Stimulated activated CD8-positive, alpha-beta memory T cell treated with anti-CD3 and anti-CD28 coated beads, Interleukin-2, amount 100 ng/mL, for 1 hour (primary cell): ENCODE data around the gene ANKFN1.

ENCODE experiments used
- DNase-seq, 2 donors: peaks; one replicate each; pipeline ENCODE4 v3.0.0-alpha.2; 2020; ENCODE audit warnings: low read depth in 2 of 2

Gene ANKFN1

DNA sequence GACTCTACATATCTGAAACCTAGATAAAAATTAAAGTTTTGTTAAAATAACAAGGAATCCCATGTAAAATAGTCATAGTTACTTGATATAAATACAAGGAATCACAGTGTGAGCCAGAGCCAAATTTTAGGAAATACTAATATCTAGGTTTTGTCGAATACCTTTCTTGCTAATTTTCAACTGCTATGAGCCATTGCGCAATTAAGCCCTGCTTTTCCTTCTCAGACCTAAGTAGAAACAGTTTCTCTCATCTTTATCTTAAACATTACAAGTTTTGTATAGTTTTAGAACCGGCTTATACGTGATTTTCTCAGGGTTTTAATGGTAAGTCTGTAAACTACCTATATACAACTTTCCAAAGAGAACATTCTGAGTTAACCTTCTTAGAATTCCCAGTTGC, 282.9 kb downstream of the ANKFN1 start:
- DNase-seq, result no peak

DNA sequence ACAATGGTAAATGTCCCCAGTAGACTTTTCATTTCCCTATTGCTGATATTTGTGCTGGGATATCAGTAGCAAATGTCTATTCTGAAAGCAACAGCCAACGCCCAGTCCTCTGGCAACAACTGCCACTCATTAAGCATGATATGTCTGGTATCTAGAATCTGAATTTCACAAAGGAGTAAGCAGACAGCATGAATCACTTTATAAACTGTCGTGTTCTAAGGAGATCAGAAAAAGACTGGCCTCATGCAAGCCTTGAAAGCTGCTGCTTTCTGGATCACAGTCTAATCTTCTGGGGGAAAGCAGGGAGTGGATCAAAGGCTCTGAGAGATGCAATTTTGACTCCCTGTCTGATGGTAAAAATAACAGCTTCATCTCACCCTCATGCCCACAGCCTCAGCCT, 287.1 kb downstream of the ANKFN1 start:
- no peak for DNase-seq

DNA sequence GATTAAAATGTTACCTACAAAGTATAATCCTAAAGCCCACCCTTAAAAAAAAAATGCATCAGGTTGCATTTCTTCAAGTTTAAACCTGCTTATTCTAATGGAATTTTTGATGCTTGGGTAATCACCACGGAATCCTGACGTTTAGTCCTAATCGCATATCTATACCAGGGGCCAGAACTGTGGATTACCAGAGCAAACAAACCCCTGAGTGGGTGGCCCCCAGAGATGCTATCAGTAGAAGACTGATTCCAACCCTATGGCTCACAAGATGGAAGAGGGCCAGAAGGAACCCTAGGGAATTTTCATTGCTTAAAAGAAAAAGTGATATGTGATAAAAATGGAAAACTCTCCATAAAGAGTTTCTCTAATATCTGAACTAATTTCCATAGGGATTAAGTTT, 288.0 kb downstream of the ANKFN1 start:
- no peak for DNase-seq

DNA sequence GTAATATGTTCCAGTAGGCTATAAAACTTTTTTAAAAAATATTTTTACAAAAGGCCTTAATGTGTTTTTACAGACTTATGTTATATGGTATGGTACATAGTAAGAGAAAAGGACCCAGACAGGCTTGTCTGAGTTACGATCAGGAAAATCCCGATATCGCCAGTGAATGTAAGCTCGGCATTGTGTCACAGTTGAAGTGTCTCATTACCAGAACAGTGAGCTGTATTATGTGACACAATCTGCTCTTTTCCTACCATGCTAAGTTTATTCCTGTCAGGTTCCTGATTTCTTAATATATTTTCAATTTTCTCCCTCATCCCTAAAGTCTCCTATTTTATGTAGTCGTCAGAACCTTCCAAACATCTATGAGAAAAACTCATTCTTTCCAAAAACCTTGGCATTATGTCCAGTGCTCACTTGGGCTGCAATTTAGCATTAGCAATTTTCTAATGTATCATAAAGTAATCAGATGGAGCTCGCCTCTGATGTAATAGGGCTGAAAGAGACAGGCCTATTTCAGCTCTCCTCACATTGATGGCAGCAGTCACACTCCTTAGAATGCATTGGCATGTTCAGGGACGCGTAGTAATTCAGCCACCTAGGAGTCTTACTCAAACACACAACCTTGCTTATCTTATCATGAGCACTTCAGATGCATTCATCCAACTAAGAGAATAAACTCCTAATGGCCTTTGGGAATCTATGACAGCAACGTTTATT, 292.6 kb downstream of the ANKFN1 start:
- DNase-seq, result no peak

DNA sequence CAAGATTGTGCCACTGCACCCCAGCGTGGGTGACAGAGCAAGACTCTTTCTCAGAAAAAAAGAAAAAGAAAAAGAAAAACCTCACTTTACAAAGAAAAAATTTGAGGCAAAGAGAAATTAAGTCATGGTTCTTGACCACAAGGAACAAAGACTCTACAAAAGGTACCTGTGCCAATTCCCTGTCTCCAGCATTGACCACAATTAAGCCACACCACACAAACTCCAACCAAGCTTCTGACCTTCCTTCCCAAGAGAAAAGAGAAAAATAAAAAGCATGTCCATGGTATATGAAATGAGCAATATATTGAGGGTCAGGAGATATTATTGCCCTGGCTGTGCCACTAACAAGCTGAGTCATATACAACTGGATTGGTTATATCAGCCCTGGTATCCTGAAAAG, 293.9 kb downstream of the ANKFN1 start:
- no peak for DNase-seq

DNA sequence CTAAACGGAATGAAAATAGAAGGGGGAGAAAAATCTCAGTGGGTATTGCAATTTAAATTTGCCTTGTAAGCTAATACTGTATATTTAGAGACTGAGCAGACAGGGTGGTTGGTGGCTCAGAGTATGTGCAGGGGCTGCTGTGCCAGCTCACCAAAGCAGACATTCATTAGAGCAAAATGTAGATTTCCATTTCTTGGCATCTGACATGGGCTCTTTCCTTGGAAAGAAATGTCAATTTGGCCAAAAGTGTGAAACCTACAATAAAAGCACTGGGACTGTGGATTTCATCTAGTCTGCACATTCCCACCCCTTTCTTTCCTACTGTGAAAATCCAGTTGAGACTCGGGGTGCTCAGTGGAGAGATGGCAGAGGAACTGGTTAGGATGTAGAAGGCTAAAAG, 295.1 kb downstream of the ANKFN1 start:
- DNase-seq, result no peak

DNA sequence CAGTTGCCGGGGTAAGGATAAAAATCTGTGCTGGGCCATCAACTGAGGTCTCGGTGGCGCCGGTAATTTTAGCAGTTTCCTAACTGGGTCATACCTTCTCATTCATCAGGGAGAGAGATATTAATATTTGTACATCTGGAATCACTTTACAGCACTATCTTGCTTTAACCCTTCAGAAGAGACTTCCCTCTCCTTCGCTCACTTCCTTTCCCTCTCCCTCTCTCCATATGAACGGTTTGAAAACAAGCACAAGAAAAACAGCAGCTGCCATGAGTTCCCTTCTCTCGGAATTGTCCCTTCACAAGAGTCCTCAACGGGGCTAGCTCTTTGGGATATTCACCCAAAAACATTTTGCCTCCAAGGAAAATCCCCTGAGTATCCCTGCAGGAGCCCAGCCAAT, 295.9 kb downstream of the ANKFN1 start:
- no peak for DNase-seq

DNA sequence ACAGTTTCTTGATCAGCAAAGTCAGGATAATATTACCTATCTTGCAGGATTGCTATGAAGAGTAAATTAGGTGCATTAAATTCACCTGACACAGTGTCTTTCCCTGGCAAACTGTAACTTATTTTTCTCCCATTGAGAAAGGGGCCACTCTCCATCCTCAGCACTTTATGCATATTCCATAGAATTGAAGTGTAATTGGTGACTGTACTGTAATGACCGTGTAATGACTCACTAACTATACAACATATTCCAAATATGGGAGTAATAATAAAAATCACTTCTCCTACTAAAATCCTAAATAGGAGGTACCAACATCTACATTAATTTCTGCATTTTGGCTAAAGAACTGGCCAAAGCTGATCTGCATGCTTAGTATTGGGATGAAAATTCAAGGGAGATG, 298.4 kb downstream of the ANKFN1 start:
- no peak for DNase-seq

DNA sequence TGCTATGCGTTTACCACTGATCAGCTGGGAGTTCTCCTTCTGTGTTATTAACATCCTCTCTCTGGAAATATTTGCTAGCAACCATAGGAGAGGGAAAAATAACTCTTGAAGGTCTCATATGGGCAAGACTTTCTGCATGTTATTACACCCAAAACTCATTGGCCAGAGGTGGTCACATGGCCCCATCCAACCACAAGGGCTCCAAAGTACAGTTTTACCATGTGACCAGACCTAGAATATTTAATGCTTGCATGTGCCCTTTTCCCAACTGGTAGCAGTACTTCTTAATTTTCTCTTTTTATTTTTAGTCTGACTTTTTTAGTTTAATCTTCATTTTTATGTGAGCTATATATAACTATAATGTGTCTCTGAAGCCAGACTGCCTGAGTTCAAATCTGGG, 299.2 kb downstream of the ANKFN1 start:
- DNase-seq, result no peak

DNA sequence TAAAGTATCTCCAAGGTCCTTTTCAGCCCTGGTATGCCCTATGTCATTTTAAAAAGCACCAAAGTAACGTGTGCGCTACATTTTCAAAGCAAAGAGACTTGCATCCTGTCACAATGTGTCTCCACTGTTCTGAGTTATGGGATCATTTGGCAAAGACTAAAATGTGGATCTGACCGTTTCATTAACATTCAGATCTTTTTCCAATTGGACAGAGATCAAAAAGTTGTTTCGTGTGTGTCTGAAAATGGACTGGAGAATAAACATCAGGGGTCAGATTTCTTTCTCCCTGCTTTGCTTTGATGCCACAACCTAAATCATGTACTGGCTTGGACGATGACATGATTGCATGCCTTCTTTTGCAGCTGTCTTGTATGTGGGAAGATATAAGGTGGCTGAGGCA, 304.2 kb downstream of the ANKFN1 start:
- no peak for DNase-seq

DNA sequence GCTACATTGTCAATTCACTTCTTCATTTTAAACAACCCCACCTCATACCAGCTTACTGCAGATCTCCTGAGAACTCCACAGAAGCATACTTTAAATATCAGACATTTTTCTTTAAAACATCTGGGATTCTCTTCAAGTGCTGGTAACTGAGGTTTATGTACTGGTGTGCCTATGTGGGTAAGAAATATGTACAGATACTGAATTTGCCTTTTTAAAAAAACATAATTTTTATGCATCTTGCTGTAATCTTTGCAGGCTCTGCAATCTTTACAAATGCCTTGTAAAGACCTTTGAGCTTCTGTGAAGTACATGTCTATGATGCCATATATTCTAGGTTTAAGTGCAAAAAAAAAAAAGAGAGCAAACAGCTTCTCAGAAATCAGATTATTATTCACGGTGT, 312.6 kb downstream of the ANKFN1 start:
- no peak for DNase-seq

DNA sequence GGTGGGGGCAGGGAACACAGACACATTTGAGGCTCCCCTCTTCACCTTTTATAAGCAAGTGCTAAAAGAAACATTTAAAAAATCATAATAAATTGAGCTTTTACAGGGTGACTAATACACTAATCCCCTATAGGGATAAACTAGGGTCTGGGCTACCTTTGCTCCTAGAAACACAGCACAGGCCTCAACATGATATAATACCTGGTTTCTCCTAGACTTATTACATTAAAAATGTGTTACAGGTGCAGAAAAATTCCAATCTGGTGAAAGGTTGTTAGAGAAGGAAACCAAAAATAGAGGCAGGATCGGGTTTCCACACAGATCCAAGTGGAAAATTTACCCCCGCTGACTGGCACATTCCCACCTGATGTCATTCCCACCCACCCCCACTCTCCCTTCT, 315.6 kb downstream of the ANKFN1 start:
- DNase-seq, result no peak

DNA sequence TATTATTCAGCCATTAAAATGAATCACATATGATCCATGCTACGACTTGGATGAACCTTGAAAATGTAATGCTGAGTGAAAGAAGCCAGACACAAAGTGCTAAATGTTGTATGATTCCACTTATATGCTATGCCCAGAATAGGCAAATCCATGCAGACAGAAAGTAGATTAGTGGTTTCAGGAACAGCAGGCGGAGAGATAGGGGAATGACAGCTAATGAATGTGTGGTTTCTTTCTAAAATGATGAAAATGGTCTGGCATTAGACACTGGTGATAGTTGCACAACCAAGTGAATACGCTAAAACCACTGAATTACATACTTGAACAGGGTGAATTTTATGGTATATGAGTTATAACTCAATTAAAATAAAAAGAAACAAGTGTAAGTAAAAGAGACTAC, 318.4 kb downstream of the ANKFN1 start:
- no peak for DNase-seq

DNA sequence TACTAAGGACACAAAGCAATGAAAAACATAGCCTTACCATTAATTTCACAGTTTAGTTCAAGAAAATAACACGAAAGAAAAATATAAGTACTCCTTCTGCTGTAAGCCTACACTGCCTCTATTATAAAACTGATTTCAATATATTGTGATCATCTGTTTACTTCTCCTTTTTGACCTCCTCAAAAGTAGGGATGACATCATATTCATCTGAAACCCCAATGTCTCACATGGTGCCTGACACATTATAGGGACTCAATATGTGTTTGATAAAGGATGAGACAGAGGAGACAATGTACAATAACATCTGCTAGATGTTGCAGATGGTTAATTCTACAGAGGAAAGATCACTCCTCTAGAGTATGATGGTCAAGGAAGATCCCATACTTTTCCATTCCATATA, 321.8 kb downstream of the ANKFN1 start:
- DNase-seq, result no peak

DNA sequence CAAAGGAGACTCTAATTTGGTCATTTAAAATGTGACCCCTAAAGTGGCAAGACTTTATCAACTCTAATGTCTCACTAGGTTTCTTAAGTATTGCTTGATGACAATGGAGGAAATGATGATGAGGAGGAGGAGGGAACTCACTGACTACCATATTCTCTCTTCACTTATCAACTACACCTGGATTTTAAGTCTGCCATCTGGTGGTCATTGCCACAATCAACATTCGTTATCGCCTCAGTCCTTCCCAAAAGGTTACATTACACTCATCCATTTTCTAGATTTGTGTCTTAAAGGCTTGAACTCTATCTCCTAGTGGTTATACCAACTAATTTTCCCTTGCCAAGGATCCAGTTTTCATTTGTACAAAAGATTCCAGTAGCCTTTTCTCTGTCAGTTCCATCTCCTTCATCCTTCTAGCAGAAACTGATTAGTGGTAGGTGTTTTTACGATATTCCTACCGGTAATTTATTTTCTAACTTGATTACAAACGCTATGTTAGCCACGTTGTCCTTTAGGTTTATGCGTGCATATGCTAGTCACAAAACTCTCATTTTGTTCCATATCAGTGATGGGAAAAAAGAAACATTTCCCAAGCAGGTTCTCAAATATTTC, 325.7 kb downstream of the ANKFN1 start:
- no peak for DNase-seq

DNA sequence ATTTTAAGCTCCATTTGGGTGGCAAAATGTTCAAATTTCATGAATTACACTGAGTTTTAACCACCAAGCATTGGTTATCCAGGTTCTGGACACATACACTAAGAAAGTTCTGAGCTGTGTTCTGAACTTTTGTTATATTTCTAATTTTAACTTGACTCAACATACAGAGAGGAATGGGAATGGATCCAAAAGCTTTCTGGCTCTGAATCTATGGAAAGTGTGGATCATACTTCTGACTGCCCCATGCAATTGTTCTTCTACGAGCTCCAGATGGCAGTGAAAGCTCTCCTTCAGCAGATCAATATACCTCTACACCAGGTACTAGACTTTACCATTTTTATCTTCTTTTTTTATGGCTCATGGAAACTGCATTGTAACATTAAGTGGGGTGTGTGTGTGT, 327.2 kb downstream of the ANKFN1 start:
- no peak for DNase-seq

DNA sequence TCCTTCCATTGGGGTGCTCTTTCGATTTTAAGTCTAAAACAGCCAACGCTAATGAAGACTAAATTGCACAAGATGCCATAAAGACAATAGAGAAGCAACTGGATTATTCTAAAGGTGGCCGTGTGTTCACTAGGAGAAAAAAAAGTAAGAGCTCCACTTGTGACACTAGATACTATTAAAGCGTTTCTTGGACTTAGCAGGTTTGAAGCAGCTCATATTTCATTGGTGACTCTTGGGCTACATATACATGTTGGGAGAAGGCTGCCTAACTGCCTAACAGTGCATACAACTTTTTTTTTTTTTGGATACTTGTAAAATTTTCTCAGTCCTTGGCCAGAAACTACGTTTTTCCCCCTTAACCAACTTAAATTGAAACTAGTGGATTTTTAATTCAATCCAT, 328.4 kb downstream of the ANKFN1 start:
- no peak for DNase-seq

DNA sequence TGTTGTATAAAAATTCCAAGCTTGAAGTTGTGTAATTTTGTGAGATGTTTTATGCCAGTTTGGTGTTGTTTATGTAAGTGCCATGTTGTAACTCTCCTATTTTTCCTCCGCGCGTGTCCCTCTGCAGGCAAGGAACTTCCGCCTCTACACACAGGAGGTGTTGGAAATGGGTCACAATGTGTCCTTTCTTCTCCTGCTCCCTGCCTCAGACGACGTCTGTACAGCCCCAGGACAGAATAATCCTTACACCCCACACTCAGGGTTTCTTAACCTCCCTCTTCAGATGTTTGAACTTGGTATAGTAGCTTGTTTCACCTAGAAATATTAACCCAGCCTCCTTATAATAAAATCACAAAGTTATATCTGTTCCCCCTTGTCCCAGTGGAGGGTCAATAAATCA, 329.0 kb downstream of the ANKFN1 start:
- no peak for DNase-seq

DNA sequence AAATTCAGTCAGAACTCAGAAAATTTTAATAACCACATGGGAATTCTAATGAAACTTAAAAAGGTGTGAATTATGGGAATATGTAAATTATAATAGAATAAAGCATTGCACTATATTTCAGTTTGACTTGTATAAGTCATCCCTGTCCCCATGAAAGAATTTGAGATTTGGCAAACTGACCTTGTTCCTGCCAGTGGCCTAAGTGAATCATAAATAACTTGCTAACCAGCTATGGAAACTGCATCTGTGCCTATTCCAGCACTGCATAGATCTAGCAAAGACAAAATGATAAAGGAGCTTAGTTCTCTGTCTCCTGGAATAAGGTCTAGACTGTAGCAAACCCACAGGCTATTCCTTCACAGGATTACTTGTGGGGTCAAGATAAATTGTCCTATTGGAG, 333.5 kb downstream of the ANKFN1 start:
- no peak for DNase-seq

DNA sequence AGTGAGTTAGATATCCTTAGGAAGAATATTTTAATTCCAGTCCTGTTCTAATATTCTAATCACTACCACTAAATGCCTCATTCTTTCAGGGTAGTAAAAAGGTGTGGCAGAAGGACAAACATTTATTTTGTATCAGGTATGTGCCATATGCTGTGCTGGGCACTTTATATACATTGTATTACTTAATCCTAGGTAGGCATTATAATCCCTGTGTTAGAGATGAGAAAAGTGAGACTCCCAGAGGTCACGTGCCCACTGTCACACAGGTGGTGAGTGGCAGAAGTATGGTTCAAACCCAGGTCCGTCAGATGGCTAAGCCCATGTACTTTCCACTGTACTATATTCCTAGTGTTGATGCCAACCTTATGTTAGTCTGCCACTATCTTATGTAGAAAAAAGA, 335.5 kb downstream of the ANKFN1 start:
- DNase-seq, result no peak

DNA sequence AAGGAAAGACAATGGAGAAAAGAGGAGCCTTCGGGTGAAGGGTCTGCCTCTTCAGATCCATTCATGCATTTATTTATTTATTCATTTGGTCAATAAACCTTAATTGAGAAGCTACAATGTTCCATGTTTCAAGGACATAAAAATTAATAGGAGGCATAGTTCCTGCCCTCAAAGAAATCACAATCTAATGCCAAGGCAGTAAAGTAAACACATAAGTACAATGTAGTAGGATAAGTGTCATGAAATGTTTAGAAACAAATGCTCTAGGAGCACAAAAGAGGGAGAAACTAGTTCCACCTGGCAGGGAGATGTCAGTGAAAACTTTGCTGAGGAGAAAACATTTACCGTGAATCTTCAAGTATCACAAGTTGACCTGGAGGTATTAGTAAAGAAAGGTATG, 336.7 kb downstream of the ANKFN1 start:
- no peak for DNase-seq

DNA sequence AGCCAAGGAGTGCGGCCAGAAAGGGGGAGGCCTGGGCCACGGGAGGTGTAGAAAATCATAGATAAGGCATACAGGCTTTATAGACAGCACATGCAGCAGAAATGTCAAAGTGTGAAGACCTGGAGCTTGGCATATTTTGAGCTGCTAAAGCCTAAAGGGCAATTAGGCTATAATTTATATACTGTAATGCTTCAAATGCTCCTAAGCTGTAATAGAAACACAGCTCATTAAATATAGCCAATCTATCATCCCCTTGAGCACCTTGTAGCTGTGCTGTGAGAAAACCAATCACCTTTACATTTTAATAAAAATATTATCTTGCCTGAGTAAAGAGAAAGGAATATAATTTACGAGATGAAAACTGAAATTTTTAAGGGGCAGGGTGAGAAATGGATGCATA, 342.3 kb downstream of the ANKFN1 start:
- DNase-seq, result no peak

DNA sequence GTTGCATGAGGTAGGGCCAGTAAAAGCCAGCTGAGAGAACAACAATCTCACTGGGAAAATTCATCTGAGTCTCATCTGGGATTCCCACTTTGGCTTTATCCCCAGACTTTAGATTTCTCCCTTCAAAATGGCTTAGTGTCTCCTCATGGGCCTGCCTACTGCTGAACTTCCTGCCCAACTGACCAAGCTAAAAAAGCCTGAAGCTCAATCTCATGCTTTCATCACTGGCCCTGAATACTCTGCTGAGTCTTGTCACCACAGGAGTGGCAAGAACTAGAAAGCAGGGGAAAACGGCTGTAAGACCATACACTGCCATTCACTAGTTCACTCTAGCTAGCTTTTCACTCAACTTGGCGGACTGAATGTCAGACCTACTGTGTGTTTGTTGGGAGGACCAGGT, 343.9 kb downstream of the ANKFN1 start:
- DNase-seq, result no peak

DNA sequence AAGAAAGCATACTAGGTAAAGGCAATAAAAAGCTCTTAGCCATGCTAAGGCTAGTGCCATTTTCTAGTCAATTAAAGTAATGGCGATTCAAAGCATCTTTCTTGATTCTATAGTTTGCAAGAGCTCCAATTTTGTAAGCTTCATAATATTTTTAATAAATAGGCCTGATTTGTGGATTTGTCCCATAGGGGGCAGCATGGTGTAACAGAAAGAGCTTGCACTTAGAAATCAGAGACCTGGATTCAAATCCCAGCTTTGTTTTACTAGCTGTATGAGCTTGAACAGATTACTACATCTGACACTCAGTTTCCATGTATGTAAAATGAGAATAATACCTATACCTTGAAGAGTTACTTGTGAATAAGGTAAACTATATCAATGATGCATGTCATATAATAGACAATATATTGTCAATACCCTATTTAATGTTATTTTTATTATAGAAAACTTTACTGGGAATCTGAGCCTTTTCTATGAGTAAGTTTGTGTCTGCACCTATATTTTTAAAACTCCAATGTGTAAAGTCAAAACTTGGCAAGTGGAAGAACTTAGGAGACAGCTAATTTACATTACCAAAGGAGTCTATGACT, 346.6 kb downstream of the ANKFN1 start:
- DNase-seq, result no peak
